GM19351 (cell line): ENCODE measurements around the gene KIF5A.
"Not testable (repeated sequence)": the region's sequence is repeated elsewhere in the genome, so short reads cannot be mapped to it uniquely, and the experiment has no call there.

ENCODE experiments used
- ATAC-seq: cut with Tn5 transposase; IDR thresholded peaks from one replicate; pipeline ENCODE4 v1.9.1; 2021; ENCODE audit warnings: mild to moderate bottlenecking, moderate library complexity; ENCODE audit not compliant: unreplicated experiment

The KIF5A gene

GRCh38 chr12:57553343-57554202 is 3.7 kb downstream of the KIF5A start:
- ATAC-seq, result no peak

GRCh38 chr12:57554453-57554852 is 4.6 kb downstream of the KIF5A start:
- ATAC-seq, result no peak

DNA sequence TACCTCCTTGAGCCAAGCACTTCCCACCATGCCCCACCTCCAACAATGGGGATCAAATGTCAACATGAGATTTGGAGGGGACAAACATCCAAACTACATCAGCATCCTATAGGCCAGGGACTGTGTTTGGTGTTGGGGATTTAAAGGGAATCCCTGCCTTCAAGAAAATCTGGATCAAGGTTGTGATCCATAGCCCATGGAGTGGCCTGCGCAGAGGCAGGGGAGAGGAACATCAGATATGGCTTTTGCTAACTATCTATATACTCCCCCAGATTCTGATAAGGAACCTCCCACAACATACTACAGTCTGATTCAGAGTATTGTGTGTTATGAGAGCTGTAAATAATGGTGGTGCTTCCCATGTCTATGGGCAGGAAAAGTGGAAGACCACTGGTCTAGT is 5.1 kb downstream of the KIF5A start:
- no peak for ATAC-seq

GRCh38 chr12:57558864-57559263 is 9.0 kb downstream of the KIF5A start:
- no peak for ATAC-seq

- no peak for ATAC-seq
These were observed 10.7 kb downstream of the KIF5A start for GRCh38 chr12:57560516-57560915.

GRCh38 chr12:57561117-57561516 is 11.3 kb downstream of the KIF5A start:
- ATAC-seq, result not testable (repeated sequence)

DNA sequence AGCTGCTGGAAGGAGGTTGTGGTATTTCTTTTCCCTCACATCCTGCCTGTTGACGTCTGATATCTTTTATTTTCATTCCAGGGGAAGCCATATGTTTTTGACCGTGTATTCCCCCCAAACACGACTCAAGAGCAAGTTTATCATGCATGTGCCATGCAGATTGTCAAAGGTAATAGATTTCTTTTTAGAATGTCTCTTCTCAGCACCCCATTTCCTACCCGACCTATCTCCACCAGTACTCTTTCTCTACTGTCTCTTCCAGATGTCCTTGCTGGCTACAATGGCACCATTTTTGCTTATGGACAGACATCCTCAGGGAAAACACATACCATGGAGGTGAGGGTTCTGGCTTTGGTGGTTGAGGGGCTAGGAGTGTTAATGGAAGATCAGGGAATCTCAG is 13.5 kb downstream of the KIF5A start:
- no peak for ATAC-seq

DNA sequence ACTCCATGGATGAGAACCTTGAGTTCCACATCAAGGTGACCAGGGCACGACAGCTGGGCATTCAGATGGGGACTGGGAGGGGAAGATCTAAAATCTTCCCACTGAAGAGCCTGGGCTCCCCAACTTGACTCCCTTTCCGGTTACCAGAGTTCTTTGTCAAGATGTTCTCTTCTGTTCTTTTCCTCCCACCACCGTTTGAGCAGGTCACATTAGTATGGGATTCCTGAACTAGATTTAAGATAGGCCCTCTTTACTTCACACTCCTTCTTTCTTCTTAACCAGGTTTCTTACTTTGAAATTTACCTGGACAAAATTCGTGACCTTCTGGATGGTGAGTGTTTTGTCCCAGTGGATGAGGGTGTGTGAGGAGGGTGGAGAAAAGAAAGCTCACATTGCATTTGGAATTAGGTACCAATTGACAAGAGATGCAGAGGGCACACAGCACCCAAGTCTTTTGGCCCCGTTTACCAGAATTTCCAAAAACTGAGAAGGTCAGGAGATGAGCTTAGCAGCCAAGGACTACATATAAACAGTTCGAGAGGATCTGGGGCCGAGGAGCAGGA is 14.4 kb downstream of the KIF5A start:
- no peak for ATAC-seq

DNA sequence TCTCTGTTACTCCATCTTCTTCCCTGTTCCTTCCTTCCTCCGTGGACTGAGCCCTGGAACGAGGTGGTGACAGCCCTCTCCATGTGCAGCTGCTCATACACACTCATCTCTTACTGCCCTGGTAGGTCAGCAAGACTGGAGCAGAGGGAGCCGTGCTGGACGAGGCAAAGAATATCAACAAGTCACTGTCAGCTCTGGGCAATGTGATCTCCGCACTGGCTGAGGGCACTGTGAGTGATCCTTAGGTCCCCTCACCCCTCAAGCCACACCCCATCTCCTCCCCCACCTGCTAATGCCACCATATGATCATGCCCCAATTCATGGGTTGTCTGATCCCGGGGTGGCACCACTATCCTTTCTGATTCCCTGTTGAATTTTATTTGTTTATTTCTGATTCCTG is 19.0 kb downstream of the KIF5A start:
- no peak for ATAC-seq

DNA sequence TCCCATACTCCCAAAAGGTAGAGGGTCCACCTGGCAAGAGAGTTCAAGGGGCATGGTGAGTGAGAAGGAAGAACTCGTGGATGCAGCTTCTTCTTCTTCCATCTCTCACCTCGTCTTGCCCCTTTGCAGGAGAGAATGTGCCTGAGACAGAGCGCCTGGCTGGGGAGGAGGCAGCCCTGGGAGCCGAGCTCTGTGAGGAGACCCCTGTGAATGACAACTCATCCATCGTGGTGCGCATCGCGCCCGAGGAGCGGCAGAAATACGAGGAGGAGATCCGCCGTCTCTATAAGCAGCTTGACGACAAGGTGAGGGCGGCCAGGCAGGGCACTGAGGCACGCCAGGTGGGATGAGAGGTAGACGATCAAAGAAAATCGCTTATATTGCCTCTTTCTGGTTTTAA is 20.0 kb downstream of the KIF5A start:
- ATAC-seq, result no peak

DNA sequence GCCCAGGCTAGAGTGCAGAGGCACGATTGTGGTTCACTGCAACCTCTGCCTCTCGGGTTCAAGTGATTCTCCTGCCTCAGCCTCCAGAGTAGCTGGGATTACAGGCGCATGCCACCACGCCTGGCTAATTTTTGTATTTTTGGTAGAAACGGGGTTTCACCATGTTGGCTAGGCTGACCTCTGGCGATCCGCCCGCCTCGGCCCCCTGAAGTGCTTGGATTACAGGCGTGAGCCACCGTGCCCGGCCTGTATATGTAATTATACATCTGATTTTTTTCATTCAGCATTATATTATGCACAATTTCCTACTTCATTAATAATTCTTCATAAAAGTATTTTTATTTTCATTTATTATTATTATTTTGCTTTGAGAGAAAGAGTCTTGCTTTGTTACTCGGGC is 20.6 kb downstream of the KIF5A start:
- not testable (repeated sequence) for ATAC-seq

GRCh38 chr12:57571926-57572762 is 22.3 kb downstream of the KIF5A start:
- no peak for ATAC-seq

DNA sequence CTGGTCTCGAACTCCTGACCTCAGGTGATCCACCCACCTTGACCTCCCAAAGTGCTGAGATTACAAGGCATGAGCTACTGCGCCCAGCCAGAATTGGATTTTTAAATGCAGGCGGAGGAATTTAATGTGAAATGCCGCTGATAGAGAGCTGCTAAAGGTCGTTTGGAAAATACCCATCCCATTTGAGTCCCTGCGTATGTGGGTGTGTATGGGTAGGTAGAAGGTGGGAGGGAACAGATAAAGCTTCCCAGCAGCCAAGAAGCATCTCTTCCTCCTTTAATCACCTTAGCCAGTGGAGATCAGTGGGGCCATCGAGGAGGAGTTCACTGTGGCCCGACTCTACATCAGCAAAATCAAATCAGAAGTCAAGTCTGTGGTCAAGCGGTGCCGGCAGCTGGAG is 25.0 kb downstream of the KIF5A start:
- ATAC-seq, result no peak

DNA sequence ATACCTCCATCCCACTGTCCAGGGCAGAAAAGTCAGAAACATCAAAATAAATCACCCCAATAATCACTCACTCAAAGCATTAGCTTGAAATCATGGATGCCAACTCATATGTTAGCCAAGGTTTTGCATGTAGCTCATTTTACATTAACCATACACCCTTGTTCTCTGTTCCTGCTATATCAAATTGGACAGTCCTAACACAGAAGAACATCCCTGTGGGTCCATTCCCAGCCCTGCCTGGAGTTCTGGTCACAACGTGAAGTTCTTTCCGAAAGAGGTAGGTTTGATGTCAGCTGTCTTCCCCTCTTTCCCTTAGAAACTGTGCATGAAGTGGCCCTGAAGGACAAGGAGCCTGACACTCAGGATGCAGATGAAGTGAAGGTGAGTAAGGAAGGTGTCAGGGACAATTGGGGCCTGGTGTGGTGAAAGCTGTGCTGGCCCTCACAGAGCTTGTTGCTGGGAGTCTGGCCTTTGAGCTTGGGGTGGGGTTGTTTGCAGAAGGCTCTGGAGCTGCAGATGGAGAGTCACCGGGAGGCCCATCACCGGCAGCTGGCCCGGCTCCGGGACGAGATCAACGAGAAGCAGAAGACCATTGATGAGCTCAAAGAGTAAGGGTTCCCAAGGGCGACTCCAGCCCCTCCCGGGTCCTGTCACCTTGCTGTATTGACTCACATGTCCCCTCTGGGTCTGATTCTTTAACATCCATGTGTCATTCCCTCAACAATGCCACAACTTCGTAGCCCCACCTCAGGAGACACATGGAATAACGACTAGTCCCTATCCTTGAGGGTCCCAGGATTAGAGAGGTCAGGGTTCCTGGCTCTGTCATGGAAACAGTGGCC is 26.1 kb downstream of the KIF5A start:
- ATAC-seq, result no peak

- ATAC-seq, result no peak
These were observed 26.8 kb downstream of the KIF5A start for GRCh38 chr12:57576613-57577160.

GRCh38 chr12:57577981-57578758 is 28.3 kb downstream of the KIF5A start:
- ATAC-seq, result no peak

- no peak for ATAC-seq
These were observed 29.2 kb downstream of the KIF5A start for GRCh38 chr12:57579011-57579410.

GRCh38 chr12:57579677-57580465 is 30.0 kb downstream of the KIF5A start:
- no peak for ATAC-seq

DNA sequence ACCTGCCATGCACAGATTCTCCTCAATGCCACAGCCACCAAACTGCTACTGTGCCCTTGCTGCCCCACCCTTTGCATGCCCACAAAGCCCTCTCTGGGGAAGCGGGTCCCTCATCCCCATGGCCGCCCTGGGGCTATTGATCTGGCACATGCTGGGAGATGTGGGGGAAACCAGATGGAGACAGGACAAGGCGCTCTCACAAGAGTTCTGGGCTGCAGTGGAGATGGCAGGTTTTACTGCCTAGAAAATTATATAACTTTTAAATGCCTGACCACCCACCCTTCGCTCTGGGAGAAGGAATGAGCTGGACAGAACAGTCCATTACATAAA is 30.6 kb downstream of the KIF5A start:
- no peak for ATAC-seq
